Activated CD4-positive, alpha-beta T cell treated with anti-CD3 and anti-CD28 coated beads, Interleukin-2, amount 50 U/mL, for 16 hours (primary cell): ENCODE results near the gene CSF3R.
"Not testable (repeated sequence)": the region's sequence is repeated elsewhere in the genome, so short reads cannot be mapped to it uniquely, and the experiment has no call there.

ENCODE experiments used
- DNase-seq: peaks from one replicate; pipeline ENCODE4 v3.0.0-alpha.2; 2020

The CSF3R gene

GRCh38 chr1:36480161-36480560 lies 2.6 kb downstream of the CSF3R start:
- no peak for DNase-seq

DNA sequence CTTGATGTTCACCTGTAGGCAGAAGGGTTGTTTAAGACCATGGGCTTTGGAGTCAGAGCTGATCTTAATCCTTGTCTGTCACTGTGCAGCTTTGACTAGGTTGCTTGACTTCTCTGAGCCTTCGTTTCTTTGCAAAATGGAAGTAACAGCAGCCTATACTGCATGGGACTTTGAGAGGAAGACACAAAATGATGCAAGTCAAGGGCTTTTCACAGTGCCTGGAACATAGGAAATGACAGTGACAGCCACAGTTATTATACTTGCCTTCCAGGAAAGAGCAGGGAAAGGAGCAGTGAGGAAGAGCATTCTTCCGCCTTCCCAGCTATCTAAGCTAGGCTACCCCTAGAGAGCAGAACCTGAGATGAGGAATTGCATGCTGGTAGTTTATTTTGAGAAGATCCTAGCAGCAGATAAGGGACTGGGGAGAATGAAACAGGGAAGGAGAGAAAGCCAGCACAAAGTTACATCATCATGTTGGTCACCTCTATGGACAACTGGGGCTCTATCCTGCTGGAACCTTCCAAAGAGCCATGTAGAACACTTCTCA lies 3.1 kb downstream of the CSF3R start:
- no peak for DNase-seq

DNA sequence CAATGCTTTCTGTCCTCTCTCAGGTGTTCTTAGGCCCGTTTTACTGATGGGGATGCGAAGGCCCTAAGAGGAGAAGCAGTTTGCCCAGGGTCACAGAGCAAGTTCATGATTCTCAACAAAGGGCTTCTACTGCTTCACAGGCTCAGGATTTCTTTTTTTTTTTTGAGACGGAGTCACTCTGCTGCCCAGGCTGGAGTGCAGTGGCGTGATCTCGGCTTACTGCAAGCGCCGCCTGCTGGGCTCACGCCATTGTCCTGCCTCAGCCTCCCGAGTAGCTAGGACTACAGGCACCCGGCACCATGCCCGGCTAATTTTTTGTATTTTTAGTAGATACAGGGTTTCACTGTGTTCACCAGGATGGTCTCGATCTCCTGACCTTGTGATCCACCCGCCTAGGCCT lies 5.1 kb downstream of the CSF3R start:
- not testable (repeated sequence) for DNase-seq

GRCh38 chr1:36476945-36477344 lies 5.8 kb downstream of the CSF3R start:
- DNase-seq: no peak

DNA sequence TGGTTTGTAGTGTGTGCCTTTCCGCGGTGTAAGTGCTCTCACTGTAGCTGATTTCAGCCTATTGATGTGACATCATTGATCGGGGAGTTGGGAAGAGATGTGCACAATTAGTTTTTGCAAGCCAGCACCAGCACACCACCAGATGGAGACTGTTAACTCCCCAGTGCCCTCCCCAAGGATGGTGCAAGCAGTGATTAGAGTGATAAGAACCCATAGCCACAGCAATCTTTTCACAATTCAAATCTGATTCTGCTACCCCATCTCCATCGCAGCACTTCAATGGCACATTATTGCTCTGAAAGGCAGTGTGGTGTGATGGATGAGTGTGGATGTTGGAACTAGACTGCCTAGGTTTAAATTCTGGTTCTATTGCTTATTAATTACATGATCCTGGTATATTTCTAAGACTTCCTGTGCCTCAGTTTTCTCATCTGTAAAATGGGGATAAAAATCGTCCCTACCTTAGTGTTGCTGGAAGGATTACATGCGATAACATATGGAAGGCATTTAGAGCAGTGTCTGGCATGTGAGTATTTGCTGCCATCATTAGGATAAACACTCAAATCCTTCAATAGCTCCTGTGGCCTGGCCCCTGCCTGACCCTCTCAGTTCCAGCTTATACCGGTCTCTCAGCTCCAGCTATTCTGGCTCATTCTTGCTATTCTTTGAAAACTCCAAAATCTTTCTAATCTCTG lies 6.7 kb downstream of the CSF3R start:
- no peak for DNase-seq

GRCh38 chr1:36475341-36475740 lies 7.4 kb downstream of the CSF3R start:
- no peak for DNase-seq

DNA sequence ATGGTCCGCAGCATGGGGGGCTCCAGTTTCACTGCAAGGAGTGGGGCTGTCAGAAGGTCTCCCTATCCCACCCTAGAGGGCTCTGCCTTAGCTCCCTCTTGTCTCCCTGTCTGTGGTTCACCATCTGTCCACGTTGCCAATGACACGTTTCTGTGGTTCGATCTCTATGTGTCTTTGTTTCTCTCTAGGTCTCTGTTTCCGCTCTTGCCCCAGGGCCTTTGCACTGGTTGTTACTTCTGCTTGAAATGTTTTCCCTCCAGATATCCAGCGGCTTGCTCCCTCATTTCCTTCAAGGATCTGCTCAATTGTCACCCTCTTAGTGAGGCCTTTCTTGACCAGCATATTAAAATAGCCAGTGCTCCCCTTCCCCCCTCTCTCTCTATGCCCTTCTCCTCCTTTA lies 10.1 kb downstream of the CSF3R start:
- DNase-seq: no peak

DNA sequence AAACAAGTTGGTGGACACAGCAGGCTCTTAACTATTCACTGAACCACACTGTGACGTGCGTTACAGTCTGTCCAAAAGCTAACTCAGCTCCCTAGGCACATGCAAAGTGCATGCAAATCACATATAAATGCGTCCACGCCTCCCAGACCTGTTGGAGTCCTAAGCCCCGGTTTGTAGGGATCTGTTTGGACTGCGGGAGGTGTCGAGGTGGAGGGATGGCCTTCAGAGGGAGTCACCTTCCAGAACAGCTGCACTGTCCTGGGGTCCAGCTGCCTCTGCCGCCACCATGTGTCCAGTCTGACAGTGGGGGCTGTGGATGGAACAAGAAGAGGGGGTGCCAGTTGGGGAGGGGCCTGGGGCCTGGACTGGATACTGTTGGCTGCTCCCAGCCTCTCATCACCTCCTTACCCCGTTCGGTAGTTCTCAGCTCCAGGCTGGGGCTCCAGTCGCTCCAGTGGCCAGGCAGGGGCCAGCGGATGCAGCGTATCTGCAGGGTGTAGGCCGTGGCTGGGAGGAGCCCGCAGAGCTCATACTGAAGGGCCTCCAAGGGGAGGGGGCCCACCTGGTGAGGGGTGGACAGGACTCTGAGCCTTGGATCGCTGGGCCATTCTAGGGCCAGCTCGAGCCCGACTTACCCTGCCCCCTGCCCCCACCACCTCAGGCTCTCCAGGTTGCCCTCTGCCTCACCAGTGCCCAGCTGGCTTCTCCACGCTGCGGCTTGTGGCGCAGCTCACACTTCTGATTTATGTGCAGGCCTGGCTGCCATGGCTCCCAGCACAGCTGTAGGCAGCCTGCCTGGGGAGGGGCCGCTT lies 10.7 kb downstream of the CSF3R start:
- no peak for DNase-seq

GRCh38 chr1:36469163-36469562 lies 13.6 kb downstream of the CSF3R start:
- no peak for DNase-seq

DNA sequence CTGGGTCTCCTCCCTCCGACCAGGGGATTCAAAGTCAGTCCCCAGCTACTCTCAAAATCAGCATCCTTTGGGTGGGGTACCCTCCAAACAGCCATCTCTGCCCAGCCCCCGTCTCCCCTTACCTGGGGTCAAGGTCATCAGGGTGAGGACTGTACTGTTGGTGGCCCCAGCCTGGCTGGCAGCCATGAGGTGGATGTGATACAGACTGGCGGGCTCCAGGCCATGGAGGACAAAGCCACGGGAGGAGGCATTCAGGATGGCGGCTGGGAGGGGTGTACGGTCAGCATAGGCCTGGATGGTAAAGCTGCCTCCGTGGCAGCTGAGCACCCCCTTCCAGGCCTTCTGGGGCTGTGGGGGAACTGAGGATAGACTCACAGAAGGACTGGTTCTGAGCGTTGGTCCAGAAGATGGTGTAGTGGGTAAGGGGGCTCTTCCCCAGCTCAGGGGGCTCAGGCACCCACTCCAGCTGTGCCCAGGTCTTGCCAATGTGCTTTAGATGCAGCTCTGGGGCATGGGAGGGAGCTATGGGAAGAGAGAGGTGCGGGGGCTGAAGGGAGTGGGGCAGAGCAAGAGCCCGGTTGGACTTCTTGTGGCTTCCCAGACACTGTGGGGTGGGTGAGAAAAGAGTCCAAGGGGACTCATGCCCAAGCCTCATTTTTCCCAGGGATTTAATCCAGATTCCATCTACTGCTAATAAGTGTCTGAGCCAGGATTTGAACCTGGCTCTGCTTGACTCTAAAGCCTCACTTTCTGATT lies 14.8 kb downstream of the CSF3R start:
- DNase-seq: no peak

DNA sequence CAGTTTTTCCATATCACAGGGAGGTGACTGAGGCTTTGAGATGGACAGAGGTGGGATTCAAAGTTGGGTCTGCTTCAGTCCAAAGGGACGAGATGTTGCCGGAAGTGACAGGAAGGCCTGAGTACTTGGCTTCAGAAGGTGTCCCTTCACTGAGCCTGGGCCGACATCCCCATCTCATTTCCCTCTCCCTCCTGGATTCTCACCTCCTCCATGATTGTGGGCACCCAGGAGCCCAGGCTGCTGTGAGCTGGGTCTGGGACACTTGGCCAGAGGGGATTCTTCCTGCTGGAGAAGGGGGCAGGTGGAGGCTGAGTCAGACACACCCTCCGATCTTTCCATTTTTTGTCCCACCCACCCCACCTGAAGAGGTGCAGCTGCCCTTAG lies 15.7 kb downstream of the CSF3R start:
- no peak for DNase-seq

- DNase-seq: no peak
These were observed 16.2 kb downstream of the CSF3R start for GRCh38 chr1:36466370-36467026.

DNA sequence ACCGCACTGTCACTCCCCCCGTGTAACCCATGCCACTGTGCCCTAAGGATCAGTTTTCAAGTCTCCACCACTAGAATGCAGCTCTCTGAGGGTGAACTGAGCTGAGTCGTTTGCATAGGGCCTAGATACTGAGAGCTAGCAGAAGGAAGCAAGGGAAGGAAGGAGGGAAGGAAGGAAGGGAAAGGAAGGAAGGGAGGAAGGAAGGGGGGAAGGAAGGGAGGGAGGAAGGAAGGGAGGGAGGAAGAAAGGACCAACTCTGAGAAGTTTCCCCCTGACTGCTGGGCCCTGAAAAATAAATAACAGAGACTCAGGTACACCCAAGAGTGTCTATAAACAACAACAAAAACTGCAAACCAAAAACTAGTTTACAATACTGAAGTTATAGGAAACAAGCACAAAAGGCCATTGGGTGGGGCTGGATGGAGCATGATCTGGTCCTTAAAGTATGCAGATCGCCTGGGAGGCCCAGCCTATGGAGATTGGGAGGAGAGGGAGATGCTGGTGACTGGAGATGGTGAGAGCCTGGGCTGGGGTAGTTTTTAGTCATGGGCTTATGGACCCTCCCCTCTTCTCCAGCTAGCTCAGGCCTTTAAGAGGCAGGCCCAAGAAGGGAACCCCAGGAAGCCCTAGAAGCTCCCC lies 16.9 kb downstream of the CSF3R start:
- no peak for DNase-seq

DNA sequence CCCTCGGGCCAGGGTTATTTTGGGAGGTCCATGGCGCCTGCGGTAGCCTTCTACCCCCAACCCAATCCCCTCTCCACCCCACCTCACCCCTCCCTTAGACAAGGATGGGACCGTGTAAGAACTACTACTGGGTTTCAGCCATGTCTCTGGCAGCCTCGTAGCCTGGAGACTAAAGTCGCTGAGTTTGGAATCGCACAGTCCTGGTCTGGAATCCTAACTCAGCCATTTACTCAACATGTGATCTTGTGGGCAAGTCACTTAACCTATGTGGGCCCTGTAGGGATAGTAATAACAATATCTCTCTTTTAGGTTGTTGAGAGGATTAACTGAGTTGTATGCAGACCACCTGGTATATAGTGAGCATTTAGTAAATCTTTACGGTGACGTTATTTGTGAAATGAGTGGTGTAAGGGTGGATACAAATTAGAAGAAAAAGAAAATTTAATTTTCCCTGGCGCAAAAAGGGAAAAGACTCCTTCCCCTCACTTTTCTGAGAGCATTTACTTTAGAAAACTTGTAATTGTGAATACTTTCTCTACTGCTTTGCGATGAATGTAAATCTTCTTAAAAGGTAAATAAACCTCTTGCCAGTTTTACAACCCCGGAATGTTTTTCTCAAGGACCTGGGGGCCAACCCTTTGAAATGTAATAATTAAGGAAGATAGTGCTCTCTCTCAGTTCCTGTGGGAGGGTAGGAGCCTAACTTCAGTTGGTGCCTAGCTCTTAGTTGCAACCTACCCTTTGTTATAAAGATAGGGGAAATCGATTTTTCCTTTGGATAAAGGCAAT lies 17.9 kb downstream of the CSF3R start:
- peak; percentile 45 for DNase-seq

DNA sequence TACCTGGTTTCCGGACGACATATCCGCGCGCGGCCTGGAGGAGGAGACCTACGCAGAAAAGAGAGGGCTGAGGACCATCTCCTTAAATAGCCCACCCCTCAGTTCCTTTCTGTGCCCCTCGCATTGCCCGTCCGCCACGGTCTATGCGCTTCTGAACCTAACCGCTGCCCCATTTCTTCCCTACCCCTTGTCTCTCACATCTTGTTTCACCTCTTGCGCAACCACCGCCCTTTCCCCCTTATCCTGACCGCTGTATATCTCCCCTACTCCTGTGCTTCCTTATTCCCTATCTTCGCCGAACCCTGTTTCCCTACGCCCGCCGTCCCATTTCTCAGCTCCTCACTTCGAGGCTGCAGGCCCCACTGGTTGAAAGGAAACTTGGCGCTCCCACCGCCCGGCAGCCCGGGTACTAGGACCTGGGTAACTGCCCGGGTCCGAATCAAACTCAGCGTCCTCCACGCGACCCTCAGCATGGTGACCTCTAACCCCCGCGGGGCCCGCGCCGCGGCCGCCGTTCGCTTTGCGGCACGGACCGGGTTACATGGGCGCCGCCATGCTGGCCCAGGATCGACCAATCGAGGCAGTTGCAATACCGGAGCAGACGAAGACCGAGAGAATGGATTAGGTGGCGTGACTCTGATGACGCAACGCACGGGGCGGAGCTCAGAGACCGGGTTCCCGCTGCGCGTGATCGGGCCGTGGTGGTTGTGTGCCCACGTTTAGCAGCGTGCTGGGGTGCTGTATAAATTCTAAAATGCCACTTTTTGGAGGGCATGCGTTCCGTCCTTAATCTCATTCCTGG lies 18.7 kb downstream of the CSF3R start, which contains the start of gene MRPS15:
MRPS15 (minus strand) TSS at position 582 of the 802 bp plus-strand sequence; CDS start at position 473, 109 bp downstream.
- peak; percentile 97 for DNase-seq

- no peak for DNase-seq
These were observed 19.3 kb downstream of the CSF3R start for GRCh38 chr1:36463463-36463802.

DNA sequence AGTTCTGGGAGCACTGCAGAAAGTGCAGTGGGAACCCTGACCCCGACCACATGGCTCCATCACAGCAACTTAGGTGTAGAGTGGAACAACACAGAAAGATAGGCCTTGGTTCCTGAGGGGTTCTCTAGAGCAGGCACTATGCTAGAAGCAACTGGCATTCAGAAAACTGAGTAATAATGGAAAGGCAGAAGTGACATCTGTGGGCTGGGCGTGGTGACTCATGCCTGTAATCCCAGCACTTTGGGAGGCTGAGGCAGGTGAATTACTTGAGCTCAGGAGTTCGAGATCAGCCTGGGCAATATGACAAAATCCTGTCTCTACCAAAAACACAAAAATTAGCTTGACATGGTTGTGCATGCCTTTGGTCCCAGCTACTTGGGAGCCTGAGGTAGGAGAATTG lies 23.8 kb downstream of the CSF3R start:
- DNase-seq: peak; percentile 90

DNA sequence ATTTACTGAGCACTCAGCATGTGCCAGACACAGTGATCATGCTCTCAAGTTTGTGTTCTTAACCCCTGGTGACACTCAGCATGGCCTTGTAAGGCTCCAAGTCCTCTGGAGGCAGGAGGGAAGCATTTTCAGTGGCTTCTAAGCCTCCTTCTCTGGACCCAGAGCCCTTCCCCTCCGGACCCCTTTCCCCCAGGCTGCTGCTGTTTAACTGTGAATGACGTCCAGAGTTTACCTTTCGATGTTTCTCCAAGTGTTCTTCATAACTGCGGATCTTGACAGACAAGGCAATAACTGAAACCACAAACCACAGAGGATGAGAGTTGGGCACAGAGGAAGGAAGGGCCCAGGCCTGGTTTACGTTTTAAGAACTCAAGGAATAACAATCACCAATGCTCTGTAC lies 25.0 kb downstream of the CSF3R start:
- peak; percentile 72 for DNase-seq

DNA sequence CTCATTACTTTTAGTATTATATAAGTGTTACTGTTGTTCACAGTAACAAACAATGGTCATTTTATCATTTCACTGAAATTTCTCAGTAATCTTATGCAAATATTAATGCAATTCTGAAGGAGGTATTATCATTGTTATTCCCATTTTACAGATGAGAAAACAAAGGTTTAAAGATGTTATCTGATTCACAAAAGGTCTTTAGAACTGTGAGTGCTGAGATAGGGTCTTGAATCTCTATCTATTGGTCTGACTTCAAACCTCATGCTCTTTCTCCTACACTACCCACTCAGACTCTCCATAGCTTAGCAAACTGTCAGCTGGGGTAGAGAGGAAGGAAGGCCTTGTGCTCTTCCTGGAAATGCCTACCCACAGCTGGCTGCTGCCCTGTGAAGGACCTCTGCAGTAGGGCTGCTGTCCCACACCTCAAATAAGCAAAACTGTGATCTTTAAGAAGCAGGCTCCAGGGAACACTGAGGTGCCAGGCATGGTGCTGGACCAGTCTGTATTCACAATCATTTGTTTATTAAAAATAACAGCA lies 26.3 kb downstream of the CSF3R start:
- DNase-seq: no peak

DNA sequence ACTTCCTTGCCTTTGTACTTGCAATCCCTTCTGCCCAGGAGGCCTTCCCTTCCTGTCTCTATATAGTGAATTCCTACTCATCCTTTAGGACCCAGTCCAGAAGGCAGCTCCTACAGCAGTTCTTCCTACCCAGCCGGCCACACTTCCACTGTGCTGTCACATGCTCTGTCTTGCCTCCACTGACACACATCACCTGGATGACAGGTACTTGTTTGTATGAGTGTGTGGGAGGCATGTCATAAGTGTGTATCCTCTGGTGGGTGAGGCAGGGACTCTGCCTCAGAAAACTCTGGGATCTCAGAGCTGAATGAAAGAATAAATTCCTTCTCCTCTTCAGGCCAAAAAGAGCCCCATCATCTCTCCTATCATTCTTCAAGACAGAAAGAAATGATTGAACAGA lies 27.3 kb downstream of the CSF3R start:
- no peak for DNase-seq
